Measurements from ENCODE around the gene RAB43. TPM values are rescaled to one million over a fixed set of nuclear protein-coding genes. Genes with fewer than 3 reads are reported as not detected.

The RAB43 gene
- total and polyA plus RNA-seq, 3 donors from 2014 or later = 12.4 to 28.2 (median 27.2) TPM

DNA sequence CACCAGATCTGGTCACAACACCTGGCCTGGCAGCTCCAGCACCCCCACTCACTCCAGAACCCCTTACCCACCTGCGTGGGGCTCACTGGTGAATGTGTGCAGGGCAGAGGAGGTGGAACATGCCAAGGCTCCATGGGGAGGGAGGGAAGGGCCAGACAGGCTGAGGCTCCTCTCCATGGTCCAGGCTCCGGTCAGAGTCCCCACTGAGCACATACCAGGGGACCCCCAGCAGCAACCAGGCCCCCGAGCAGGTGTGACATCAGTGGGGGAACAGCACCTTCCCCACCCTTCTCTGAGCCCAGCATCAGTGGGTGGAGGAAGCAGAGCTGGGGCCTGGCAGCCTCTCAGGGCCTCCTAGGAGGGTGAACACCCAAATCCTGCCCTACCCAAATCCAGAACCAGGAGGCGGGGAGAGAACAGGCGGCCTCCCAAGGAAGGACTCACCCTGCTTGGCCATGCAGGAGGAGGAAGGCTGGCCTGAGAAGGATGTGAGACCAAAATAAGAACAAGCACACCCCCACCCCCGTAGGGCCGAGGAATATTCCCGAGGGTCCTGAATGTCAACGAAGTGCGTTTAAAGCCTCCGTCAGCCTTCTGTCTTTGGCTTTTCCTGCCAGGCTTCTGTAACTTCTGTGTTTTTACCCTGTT lies 62.2 kb downstream of the RAB43 start:
- Histone ChIP-seq H3K27ac (no peak overlapping the region), H3K4me3 (no peak overlapping the region), H3K4me1 (peaks cover 3% of the 10 kb centered on the region), H3K36me3 (ENCODE audit: low read depth, missing control alignments) (no peaks in the 10 kb centered on the region), H3K9me3 (no peaks in the 10 kb centered on the region), H3K27me3 (no peaks in the 10 kb centered on the region)
- WGBS, 2 donors = 85 to 93% methylated on average over 10 to 11 of the region's 11 CpGs
- TF ChIP-seq, protein P1, sequence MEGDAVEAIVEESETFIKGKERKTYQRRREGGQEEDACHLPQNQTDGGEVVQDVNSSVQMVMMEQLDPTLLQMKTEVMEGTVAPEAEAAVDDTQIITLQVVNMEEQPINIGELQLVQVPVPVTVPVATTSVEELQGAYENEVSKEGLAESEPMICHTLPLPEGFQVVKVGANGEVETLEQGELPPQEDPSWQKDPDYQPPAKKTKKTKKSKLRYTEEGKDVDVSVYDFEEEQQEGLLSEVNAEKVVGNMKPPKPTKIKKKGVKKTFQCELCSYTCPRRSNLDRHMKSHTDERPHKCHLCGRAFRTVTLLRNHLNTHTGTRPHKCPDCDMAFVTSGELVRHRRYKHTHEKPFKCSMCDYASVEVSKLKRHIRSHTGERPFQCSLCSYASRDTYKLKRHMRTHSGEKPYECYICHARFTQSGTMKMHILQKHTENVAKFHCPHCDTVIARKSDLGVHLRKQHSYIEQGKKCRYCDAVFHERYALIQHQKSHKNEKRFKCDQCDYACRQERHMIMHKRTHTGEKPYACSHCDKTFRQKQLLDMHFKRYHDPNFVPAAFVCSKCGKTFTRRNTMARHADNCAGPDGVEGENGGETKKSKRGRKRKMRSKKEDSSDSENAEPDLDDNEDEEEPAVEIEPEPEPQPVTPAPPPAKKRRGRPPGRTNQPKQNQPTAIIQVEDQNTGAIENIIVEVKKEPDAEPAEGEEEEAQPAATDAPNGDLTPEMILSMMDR (IDR thresholded peaks at IDR 0.05) = no peak
- no peak for TF ChIP-seq POLR2A (IDR thresholded peaks at IDR 0.05)
- no peak for DNase-seq
- intact Hi-C loops (cut with DNase I; ENCODE audit: low total_unique reads) = no loop called here

DNA sequence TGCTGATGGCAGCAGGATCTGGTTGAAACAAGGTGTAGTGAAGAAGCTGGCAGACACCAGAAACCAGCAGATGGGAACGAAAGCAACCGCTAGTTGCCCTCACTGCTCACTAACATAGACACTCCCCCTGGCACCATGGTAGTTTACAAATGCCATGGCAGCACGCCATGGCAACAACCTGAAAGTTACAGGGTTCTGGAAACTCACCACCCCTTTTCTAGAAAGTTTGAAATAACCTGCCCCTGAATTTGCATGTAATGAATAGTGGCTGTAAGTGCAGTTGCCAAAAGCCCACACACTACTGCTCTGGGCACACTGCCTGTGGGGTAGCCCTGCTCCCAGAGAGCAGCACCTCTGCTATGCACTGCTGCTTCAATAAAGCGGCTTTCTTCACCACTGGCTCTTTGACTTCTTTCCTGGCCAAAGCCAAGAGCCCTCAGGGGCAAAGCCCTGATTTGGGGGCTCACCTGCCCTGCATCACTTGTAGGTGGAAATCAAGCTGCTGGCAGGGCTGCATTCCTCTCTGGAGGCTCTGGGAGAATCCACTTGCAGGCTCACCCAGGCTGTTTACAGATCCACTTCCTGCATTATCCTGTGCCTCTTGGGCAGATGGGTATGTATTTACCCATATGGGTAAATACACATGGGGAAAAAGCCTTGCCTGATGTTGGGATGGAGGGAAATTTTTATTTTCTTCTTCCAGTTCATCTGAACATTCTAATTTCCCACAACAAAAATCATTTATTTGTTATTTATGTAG lies 63.0 kb downstream of the RAB43 start:
- no peaks in the 10 kb centered on the region for H3K9me3 ChIP-seq
- no peaks in the 10 kb centered on the region for H3K36me3 ChIP-seq (ENCODE audit: low read depth, missing control alignments)
- no peaks in the 10 kb centered on the region for H3K27me3 ChIP-seq
- intact Hi-C loops (cut with DNase I; ENCODE audit: low total_unique reads) = no loop called here
- no peak overlapping the region for H3K4me3 ChIP-seq
- H3K27ac ChIP-seq = no peak overlapping the region
- TF ChIP-seq, protein P1 (IDR thresholded peaks at IDR 0.05) = no peak
- TF ChIP-seq POLR2A (IDR thresholded peaks at IDR 0.05) = no peak
- WGBS, 2 donors = 65 to 73% methylated on average over 3 to 4 of the region's 4 CpGs
- DNase-seq = peak; percentile 44
- peaks cover 11% of the 10 kb centered on the region for H3K4me1 ChIP-seq

DNA sequence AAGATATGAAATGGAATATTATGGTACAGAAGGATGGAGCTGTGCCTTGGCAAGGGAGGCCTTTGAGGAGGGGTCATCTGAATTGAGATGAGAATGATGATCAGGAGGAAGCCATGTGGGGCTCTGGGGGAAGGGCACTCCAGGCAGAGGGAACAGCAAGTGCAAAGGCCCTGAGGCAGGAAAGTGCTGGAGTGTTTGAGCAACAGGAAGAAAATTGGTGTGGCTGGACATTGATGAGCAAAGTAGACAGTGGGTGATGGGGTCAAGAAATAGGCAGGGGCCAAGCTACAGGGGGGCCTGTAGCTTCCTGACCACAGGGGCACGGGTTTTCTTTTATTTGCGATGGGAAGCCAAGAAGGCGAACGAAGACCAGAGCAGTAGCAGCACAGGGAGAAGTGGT lies 64.4 kb downstream of the RAB43 start:
- intact Hi-C loops (cut with DNase I; ENCODE audit: low total_unique reads) = no loop called here
- H3K4me1 ChIP-seq = peaks cover 22% of the 10 kb centered on the region
- no peaks in the 10 kb centered on the region for H3K27me3 ChIP-seq
- WGBS, 2 donors = 92 to 96% methylated on average over 4 of the region's 4 CpGs
- no peak for DNase-seq
- no peaks in the 10 kb centered on the region for H3K9me3 ChIP-seq
- TF ChIP-seq, protein P1 (IDR thresholded peaks at IDR 0.05) = no peak
- no peak for TF ChIP-seq POLR2A (IDR thresholded peaks at IDR 0.05)
- no peaks in the 10 kb centered on the region for H3K36me3 ChIP-seq (ENCODE audit: low read depth, missing control alignments)
- no peak overlapping the region for H3K27ac ChIP-seq
- no peak overlapping the region for H3K4me3 ChIP-seq

DNA sequence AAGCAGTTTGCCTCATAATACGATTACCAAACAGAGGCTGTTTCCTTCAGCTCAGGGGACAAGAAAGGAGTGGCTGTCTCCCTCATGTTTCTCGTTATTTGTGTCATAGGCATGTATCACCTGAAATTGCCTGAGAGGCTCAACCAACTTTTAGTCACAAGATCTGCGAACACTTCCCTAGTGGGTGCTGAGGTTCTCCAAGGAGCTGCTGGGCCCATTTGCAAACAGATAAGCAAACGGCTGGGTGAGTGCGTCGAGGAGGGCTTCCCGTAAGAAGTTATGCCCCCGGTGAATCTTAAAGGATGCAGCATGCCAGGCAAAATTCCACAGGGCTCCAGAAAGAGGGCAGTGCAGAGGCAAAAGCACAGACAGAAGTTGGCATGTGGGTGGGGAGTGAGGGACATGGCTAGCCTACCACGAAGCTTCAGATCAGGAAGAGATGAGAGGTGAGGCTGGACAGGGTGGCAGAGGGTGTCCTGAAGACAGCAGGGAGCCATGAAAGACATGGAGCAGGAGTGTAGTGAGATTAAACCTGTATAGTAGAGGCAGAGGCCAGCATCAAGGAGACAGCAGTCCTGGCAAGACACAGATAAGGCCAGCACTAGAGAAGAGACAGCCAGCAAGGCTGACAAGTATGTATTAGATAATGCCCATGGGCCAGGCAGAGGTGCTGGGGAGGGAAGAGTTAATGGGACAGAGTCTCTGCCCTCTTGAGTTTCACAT lies 65.0 kb downstream of the RAB43 start:
- Histone ChIP-seq H3K4me3 (no peak overlapping the region), H3K4me1 (peaks cover 22% of the 10 kb centered on the region), H3K27me3 (no peaks in the 10 kb centered on the region), H3K27ac (no peak overlapping the region), H3K36me3 (ENCODE audit: low read depth, missing control alignments) (no peaks in the 10 kb centered on the region), H3K9me3 (no peaks in the 10 kb centered on the region)
- WGBS, 2 donors = 59 to 71% methylated on average over 9 of the region's 9 CpGs
- DNase-seq = no peak
- TF ChIP-seq, protein P1 (IDR thresholded peaks at IDR 0.05) = no peak
- TF ChIP-seq POLR2A (IDR thresholded peaks at IDR 0.05) = no peak
- intact Hi-C loops (cut with DNase I; ENCODE audit: low total_unique reads) = no loop called here

Data from testis (tissue), 3 donors.